ENCODE results near the gene JADE1.

The JADE1 gene

GRCh38 chr4:128855621-128856020 is 46.1 kb downstream of the JADE1 start:
- peaks cover 15% of the 10 kb centered on the region for H3K4me1 ChIP-seq (ENCODE audit: control insufficient read depth, insufficient read depth, low read length)
- no peak overlapping the region for H3K27ac ChIP-seq (ENCODE audit: low read depth, low read length)
- no peaks in the 10 kb centered on the region for H3K27me3 ChIP-seq (ENCODE audit: control insufficient read depth, insufficient read depth, low read length)
- H3K9ac ChIP-seq (ENCODE audit: low read length): no peak overlapping the region
- H3K4me3 ChIP-seq (ENCODE audit: low read length): no peak overlapping the region
- H3K36me3 ChIP-seq (ENCODE audit: control insufficient read depth, insufficient read depth, low read length): peaks cover 23% of the 10 kb centered on the region

- no peaks in the 10 kb centered on the region for H3K27me3 ChIP-seq (ENCODE audit: control insufficient read depth, insufficient read depth, low read length)
- no peak overlapping the region for H3K4me3 ChIP-seq (ENCODE audit: low read length)
- no peak overlapping the region for H3K9ac ChIP-seq (ENCODE audit: low read length)
- H3K27ac ChIP-seq (ENCODE audit: low read depth, low read length): no peak overlapping the region
- peaks cover 18% of the 10 kb centered on the region for H3K4me1 ChIP-seq (ENCODE audit: control insufficient read depth, insufficient read depth, low read length)
- peaks cover 23% of the 10 kb centered on the region for H3K36me3 ChIP-seq (ENCODE audit: control insufficient read depth, insufficient read depth, low read length)
Measured at GRCh38 chr4:128856246-128856645, 46.7 kb downstream of the JADE1 start.

- Histone ChIP-seq H3K27me3 (ENCODE audit: control insufficient read depth, insufficient read depth, low read length) (no peaks in the 10 kb centered on the region), H3K4me1 (ENCODE audit: control insufficient read depth, insufficient read depth, low read length) (peaks cover 22% of the 10 kb centered on the region), H3K9ac (ENCODE audit: low read length) (no peak overlapping the region), H3K4me3 (ENCODE audit: low read length) (no peak overlapping the region), H3K27ac (ENCODE audit: low read depth, low read length) (no peak overlapping the region), H3K36me3 (ENCODE audit: control insufficient read depth, insufficient read depth, low read length) (peaks cover 28% of the 10 kb centered on the region)
Measured at GRCh38 chr4:128858879-128859671, 49.6 kb downstream of the JADE1 start.

DNA sequence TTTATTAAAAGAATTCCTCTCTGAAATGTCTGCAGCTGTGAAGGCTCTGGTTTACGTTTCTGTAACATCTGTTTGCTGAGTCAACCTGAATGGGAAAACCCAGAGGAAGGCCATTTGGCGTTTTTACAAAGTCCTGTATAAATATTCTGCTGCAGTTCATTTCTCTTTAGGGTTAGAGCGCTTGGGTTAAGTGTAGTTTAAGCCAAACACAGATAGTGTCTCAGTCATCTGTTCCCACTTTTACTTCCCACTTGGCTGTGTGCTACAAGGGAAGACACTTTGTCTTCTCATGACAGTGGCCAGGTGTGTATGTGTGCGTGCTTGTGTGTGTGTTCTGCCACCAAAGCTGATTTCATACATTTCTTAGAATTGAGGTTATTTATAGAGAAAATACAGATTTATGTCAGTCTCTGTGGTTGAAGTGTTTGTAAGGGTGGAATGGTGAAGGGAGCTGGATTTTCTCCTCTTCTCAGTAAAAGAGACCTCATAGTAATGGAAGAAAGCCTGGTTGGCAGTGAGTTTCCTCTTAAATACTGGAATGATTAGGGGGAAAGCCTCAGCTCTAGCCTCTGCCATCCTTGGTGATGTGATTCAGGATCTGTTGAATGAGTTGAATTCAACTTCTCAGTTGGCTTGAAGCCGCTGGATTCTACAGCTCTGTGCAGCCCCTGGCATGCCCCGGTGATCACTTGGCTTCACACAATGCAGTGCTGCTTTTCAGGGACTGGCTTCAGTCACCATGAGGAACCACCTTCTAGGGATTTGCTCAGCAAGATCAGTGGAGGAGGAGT is 50.6 kb downstream of the JADE1 start:
- Histone ChIP-seq H3K27ac (ENCODE audit: low read depth, low read length) (peak overlapping the region; percentile 24), H3K9ac (ENCODE audit: low read length) (no peak overlapping the region), H3K27me3 (ENCODE audit: control insufficient read depth, insufficient read depth, low read length) (no peaks in the 10 kb centered on the region), H3K36me3 (ENCODE audit: control insufficient read depth, insufficient read depth, low read length) (peaks cover 24% of the 10 kb centered on the region), H3K4me1 (ENCODE audit: control insufficient read depth, insufficient read depth, low read length) (peaks cover 22% of the 10 kb centered on the region), H3K4me3 (ENCODE audit: low read length) (no peak overlapping the region)

GRCh38 chr4:128861856-128862518 is 52.5 kb downstream of the JADE1 start:
- H3K4me3 ChIP-seq (ENCODE audit: low read length): no peak overlapping the region
- no peak overlapping the region for H3K9ac ChIP-seq (ENCODE audit: low read length)
- H3K4me1 ChIP-seq (ENCODE audit: control insufficient read depth, insufficient read depth, low read length): peaks cover 22% of the 10 kb centered on the region
- H3K27ac ChIP-seq (ENCODE audit: low read depth, low read length): no peak overlapping the region
- no peaks in the 10 kb centered on the region for H3K27me3 ChIP-seq (ENCODE audit: control insufficient read depth, insufficient read depth, low read length)
- peaks cover 20% of the 10 kb centered on the region for H3K36me3 ChIP-seq (ENCODE audit: control insufficient read depth, insufficient read depth, low read length)

DNA sequence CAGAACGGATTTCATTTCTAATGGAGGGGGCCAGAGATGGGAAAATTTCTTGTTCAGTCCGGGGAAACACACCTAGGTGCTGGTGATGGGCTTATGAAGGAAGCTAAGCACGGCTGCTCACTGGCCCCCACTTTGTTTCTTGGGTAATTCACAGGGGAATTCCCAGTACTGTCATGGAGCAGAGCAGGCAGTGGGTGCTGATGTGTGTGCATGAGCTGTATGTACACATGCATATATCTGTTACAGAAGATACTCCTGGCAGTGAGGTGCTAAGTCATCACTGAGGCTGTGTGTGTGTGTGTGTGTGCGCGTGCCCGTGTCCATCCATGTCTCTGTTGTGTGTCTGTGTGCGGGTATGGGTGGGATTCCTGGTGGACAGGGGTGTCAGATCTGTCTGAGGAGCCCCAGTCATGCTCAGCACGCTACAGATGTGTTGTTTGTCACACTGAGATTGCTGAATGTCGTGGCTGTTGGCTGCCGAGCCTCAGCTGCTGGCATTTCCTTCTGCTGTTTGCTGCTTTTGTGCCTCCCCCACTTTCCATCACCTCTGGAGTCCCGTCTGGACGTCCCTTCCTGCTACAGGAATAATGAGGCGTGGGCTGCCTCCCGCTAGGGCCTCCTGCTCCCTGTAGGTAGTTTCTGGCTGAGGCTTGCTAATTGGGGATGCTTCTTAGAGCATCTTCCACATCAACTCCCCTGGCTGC is 53.3 kb downstream of the JADE1 start:
- Histone ChIP-seq H3K27me3 (ENCODE audit: control insufficient read depth, insufficient read depth, low read length) (no peaks in the 10 kb centered on the region), H3K9ac (ENCODE audit: low read length) (no peak overlapping the region), H3K27ac (ENCODE audit: low read depth, low read length) (no peak overlapping the region), H3K4me3 (ENCODE audit: low read length) (no peak overlapping the region), H3K36me3 (ENCODE audit: control insufficient read depth, insufficient read depth, low read length) (peaks cover 12% of the 10 kb centered on the region), H3K4me1 (ENCODE audit: control insufficient read depth, insufficient read depth, low read length) (peaks cover 22% of the 10 kb centered on the region)

GRCh38 chr4:128863312-128864075 is 54.0 kb downstream of the JADE1 start:
- Histone ChIP-seq H3K4me1 (ENCODE audit: control insufficient read depth, insufficient read depth, low read length) (peaks cover 22% of the 10 kb centered on the region), H3K27ac (ENCODE audit: low read depth, low read length) (no peak overlapping the region), H3K4me3 (ENCODE audit: low read length) (no peak overlapping the region), H3K36me3 (ENCODE audit: control insufficient read depth, insufficient read depth, low read length) (peaks cover 10% of the 10 kb centered on the region), H3K27me3 (ENCODE audit: control insufficient read depth, insufficient read depth, low read length) (no peaks in the 10 kb centered on the region), H3K9ac (ENCODE audit: low read length) (no peak overlapping the region)

- peaks cover 10% of the 10 kb centered on the region for H3K36me3 ChIP-seq (ENCODE audit: control insufficient read depth, insufficient read depth, low read length)
Measured at GRCh38 chr4:128865132-128865531, 55.6 kb downstream of the JADE1 start.

DNA sequence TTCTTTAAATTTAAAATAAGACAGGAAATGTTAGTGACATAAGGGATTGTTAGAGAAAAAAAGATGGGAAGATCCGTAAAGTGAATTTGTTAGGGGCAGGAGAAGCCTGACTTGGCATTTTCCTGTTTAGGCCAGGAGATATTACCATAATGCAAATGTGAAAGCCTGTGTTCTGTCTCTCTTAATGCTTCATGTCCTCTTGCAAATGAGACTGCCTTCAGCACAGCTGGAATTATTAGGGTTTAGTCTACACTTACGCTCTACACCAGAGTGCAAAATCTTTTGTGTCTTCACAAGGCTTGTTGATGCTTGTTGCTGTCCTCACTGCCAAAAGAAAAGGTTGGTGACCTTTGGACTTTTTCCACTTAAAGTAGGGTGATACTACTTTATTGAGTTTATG is 56.8 kb downstream of the JADE1 start:
- no peak overlapping the region for H3K27ac ChIP-seq (ENCODE audit: low read depth, low read length)

More at GRCh38 chr4:128865132-128865531, 55.6 kb downstream of the JADE1 start:
- Histone ChIP-seq H3K27ac (ENCODE audit: low read depth, low read length) (no peak overlapping the region), H3K27me3 (ENCODE audit: control insufficient read depth, insufficient read depth, low read length) (no peaks in the 10 kb centered on the region), H3K9ac (ENCODE audit: low read length) (no peak overlapping the region), H3K4me1 (ENCODE audit: control insufficient read depth, insufficient read depth, low read length) (peaks cover 12% of the 10 kb centered on the region), H3K4me3 (ENCODE audit: low read length) (no peak overlapping the region)

DNA sequence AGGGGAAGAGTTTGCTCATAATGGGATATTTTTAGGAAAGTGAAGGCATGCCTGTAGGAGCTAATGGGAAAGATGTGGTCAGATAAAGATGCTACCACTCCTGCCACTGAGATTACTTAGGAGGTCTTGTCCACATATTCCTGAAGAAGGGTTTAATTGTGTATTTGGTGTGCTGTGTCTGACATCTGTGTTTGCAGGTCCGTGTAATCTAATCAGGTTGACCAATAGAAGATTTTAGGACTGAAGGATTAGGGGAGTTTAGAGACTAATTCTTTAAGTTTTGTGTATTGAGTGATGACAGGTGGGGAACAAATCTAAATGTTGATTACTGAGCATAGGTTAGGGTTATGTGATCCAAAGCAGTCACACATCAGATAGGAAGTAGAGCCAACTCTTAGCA is 57.2 kb downstream of the JADE1 start:
- H3K27me3 ChIP-seq (ENCODE audit: control insufficient read depth, insufficient read depth, low read length): no peaks in the 10 kb centered on the region
- H3K4me1 ChIP-seq (ENCODE audit: control insufficient read depth, insufficient read depth, low read length): peaks cover 4% of the 10 kb centered on the region
- H3K4me3 ChIP-seq (ENCODE audit: low read length): no peak overlapping the region
- no peak overlapping the region for H3K27ac ChIP-seq (ENCODE audit: low read depth, low read length)
- H3K36me3 ChIP-seq (ENCODE audit: control insufficient read depth, insufficient read depth, low read length): peaks cover 7% of the 10 kb centered on the region
- H3K9ac ChIP-seq (ENCODE audit: low read length): no peak overlapping the region

More for the DNA sequence above, 56.8 kb downstream of the JADE1 start:
- Histone ChIP-seq H3K9ac (ENCODE audit: low read length) (no peak overlapping the region), H3K36me3 (ENCODE audit: control insufficient read depth, insufficient read depth, low read length) (peaks cover 10% of the 10 kb centered on the region), H3K27me3 (ENCODE audit: control insufficient read depth, insufficient read depth, low read length) (no peaks in the 10 kb centered on the region), H3K4me3 (ENCODE audit: low read length) (no peak overlapping the region), H3K4me1 (ENCODE audit: control insufficient read depth, insufficient read depth, low read length) (peaks cover 4% of the 10 kb centered on the region)

DNA sequence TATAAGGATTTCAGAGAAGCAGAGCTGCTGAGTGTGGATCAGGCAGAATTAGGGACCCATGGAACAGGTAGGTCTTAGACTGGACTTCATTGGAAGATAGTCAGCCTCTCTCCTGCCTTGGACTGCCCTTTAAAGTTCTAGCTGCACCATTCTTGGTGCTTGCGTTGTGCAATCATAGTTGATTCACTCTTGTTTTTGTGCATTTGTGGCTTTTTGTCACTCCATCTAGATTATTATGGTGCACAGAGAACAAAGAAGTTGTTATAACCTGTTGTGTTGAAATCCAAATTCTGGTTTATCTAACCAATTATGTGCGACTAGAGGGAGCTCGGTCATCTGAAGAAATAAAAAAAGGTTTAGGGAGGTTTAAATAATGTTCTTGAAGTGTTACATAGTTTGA is 59.3 kb downstream of the JADE1 start:
- no peak overlapping the region for H3K4me3 ChIP-seq (ENCODE audit: low read length)
- H3K27me3 ChIP-seq (ENCODE audit: control insufficient read depth, insufficient read depth, low read length): no peaks in the 10 kb centered on the region
- H3K9ac ChIP-seq (ENCODE audit: low read length): no peak overlapping the region
- peaks cover 6% of the 10 kb centered on the region for H3K36me3 ChIP-seq (ENCODE audit: control insufficient read depth, insufficient read depth, low read length)
- no peak overlapping the region for H3K27ac ChIP-seq (ENCODE audit: low read depth, low read length)
- no peaks in the 10 kb centered on the region for H3K4me1 ChIP-seq (ENCODE audit: control insufficient read depth, insufficient read depth, low read length)

Measured in rectal smooth muscle tissue (tissue), 1 donor.